KOPT-K1 (cell line): ENCODE data around the gene KCNH2.

Source experiments
- H3K27ac ChIP-seq: fragments of 200-600 bp; sonication (generic); 2 replicates; pipeline ENCODE4 v1.5.1; 2016; ENCODE audit warnings: antibody characterized with exemption, mild to moderate bottlenecking, low read depth, low read length; ENCODE audit not compliant: poor library complexity, severe bottlenecking
- H3K36me3 ChIP-seq: fragments of 200-600 bp; sonication (generic); 2 replicates; pipeline ENCODE4 v1.5.1; 2017; ENCODE audit warnings: antibody characterized with exemption, mild to moderate bottlenecking, low read length, moderate library complexity; ENCODE audit not compliant: insufficient read depth
- H3K9me3 ChIP-seq: fragments of 200-600 bp; sonication (generic); 2 replicates; pipeline ENCODE4 v1.5.1; 2017; ENCODE audit warnings: antibody characterized with exemption, low read length, mild to moderate bottlenecking; ENCODE audit not compliant: insufficient read depth, poor library complexity, severe bottlenecking

KCNH2 gene

GRCh38 chr7:150939052-150939451 is 39.1 kb downstream of the KCNH2 start:
- Histone ChIP-seq H3K9me3 (no peaks in the 10 kb centered on the region), H3K27ac (no peak overlapping the region), H3K36me3 (no peaks in the 10 kb centered on the region)

GRCh38 chr7:150938566-150938965 is 39.6 kb downstream of the KCNH2 start:
- Histone ChIP-seq H3K9me3 (no peaks in the 10 kb centered on the region), H3K27ac (no peak overlapping the region), H3K36me3 (no peaks in the 10 kb centered on the region)

- Histone ChIP-seq H3K36me3 (no peaks in the 10 kb centered on the region), H3K9me3 (no peaks in the 10 kb centered on the region), H3K27ac (no peak overlapping the region)
Observed at GRCh38 chr7:150937848-150938561, 40.1 kb downstream of the KCNH2 start.

- Histone ChIP-seq H3K9me3 (no peaks in the 10 kb centered on the region), H3K36me3 (no peaks in the 10 kb centered on the region), H3K27ac (no peak overlapping the region)
Observed at GRCh38 chr7:150936018-150936417, 42.1 kb downstream of the KCNH2 start.

GRCh38 chr7:150935149-150935548 is 43.0 kb downstream of the KCNH2 start:
- Histone ChIP-seq H3K27ac (no peak overlapping the region), H3K9me3 (no peaks in the 10 kb centered on the region), H3K36me3 (no peaks in the 10 kb centered on the region)

GRCh38 chr7:150934045-150934766 is 43.9 kb downstream of the KCNH2 start:
- H3K9me3 ChIP-seq, result no peaks in the 10 kb centered on the region
- H3K27ac ChIP-seq, result no peak overlapping the region
- no peaks in the 10 kb centered on the region for H3K36me3 ChIP-seq

- Histone ChIP-seq H3K27ac (no peak overlapping the region), H3K36me3 (no peaks in the 10 kb centered on the region), H3K9me3 (no peaks in the 10 kb centered on the region)
Observed at GRCh38 chr7:150931199-150931869, 46.8 kb downstream of the KCNH2 start.

GRCh38 chr7:150928541-150928940 is 49.6 kb downstream of the KCNH2 start:
- Histone ChIP-seq H3K36me3 (no peaks in the 10 kb centered on the region), H3K9me3 (no peaks in the 10 kb centered on the region), H3K27ac (no peak overlapping the region)

GRCh38 chr7:150927956-150928344 is 50.2 kb downstream of the KCNH2 start:
- Histone ChIP-seq H3K36me3 (no peaks in the 10 kb centered on the region), H3K27ac (no peak overlapping the region), H3K9me3 (no peaks in the 10 kb centered on the region)

- Histone ChIP-seq H3K36me3 (no peaks in the 10 kb centered on the region), H3K27ac (no peak overlapping the region)
Observed at GRCh38 chr7:150927157-150927955, 50.8 kb downstream of the KCNH2 start.

GRCh38 chr7:150926066-150926465 is 52.1 kb downstream of the KCNH2 start:
- H3K27ac ChIP-seq, result no peak overlapping the region

More at GRCh38 chr7:150927157-150927955, 50.8 kb downstream of the KCNH2 start:
- no peaks in the 10 kb centered on the region for H3K9me3 ChIP-seq

GRCh38 chr7:150924369-150924781 is 53.7 kb downstream of the KCNH2 start:
- H3K9me3 ChIP-seq, result no peaks in the 10 kb centered on the region
- H3K36me3 ChIP-seq, result no peaks in the 10 kb centered on the region
- H3K27ac ChIP-seq, result no peak overlapping the region

More at GRCh38 chr7:150926066-150926465, 52.1 kb downstream of the KCNH2 start:
- H3K36me3 ChIP-seq, result no peaks in the 10 kb centered on the region
- H3K9me3 ChIP-seq, result no peaks in the 10 kb centered on the region

GRCh38 chr7:150923802-150924201 is 54.3 kb downstream of the KCNH2 start:
- Histone ChIP-seq H3K27ac (no peak overlapping the region), H3K9me3 (no peaks in the 10 kb centered on the region), H3K36me3 (no peaks in the 10 kb centered on the region)

GRCh38 chr7:150923196-150923595 is 54.9 kb downstream of the KCNH2 start:
- Histone ChIP-seq H3K9me3 (no peaks in the 10 kb centered on the region), H3K36me3 (no peaks in the 10 kb centered on the region), H3K27ac (no peak overlapping the region)

GRCh38 chr7:150919160-150919559 is 59.0 kb downstream of the KCNH2 start:
- no peaks in the 10 kb centered on the region for H3K36me3 ChIP-seq
- no peak overlapping the region for H3K27ac ChIP-seq
- H3K9me3 ChIP-seq, result no peaks in the 10 kb centered on the region
